ENCODE results near the gene BRD4. TPM values are rescaled to one million over a fixed set of nuclear protein-coding genes. Genes with fewer than 3 reads are reported as not detected.

BRD4 gene
- total RNA-seq, 1 experiment from 2014 or later: 41.4 TPM

DNA sequence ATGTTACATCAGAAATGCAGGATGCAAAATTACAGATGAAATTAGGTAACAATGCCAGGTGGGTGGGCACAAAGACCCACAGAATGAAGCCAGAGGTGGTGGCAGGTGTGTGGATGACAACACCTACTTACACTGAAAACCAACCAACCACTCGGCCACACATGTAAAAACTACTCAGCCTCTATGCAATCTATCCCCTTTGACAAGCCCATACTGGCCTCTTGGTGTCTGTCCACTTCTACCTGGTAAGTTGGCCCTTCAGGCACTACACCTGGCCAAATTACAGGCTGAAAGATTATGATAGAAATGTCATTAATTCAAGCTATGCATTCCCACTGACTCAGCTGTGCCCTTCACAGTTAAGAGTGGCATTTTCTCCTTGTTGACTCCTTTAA lies 50.0 kb downstream of the BRD4 start:
- Histone ChIP-seq H3K4me3 (ENCODE audit: low read length) (no peak overlapping the region), H3K4me2 (ENCODE audit: low read depth, low read length, poor library complexity, severe bottlenecking) (peak overlapping the region; percentile 2), H3K9ac (ENCODE audit: low read length) (no peak overlapping the region), H3K4me1 (ENCODE audit: low read length) (peaks cover 72% of the 10 kb centered on the region), H3K36me3 (ENCODE audit: insufficient read depth, low read length) (no peaks in the 10 kb centered on the region), H3K9me2 (replicated peaks; ENCODE audit: insufficient read depth, low read length) (no peaks in the 10 kb centered on the region), H3K9me3 (ENCODE audit: low read length) (no peaks in the 10 kb centered on the region), H3K79me2 (ENCODE audit: low read length) (peaks cover 99% of the 10 kb centered on the region), H3K27me3 (ENCODE audit: low read length) (no peaks in the 10 kb centered on the region), H3K27ac (ENCODE audit: low read length) (peak overlapping the region; percentile 53), H2AFZ (ENCODE audit: low read length) (no peak overlapping the region), H4K20me1 (ENCODE audit: insufficient read depth, low read depth, low read length) (peaks cover 68% of the 10 kb centered on the region)
- DNase-seq: no peak

DNA sequence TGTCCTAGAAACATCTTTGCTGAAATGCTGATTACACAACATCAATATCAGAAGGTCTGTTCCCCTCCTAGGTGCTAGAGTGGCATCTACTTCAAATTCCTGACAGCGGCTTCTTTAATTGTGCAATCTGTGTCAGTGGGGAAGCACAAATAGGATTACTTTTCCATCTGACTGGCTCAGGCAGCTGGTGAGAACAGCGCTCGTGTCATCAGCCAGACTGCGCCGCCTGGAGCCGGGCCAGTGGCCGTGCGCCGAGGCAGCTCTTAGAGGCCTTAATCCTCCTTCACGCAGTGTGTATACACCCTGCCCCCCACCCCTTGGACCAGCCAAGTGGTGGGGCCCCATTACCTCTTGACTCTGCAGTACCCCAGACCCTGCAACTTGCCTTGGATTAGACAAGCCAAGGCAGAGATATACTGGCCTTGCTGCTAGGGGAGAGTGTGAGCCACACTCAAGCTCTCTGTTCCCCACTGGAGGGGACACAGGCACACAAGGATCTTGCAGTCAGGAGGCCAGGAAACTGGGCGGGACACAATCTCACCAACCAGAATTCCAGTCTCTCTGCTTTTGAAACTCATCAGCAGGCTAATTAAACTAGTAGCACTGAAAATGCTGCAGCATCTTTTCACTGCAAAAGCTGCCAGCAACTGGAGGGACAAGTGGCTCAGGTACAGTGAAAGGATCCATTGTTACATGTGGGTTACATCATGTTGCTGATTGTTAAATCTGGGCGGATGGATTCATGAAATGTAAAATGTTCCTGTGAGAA lies 51.2 kb downstream of the BRD4 start:
- H4K20me1 ChIP-seq (ENCODE audit: insufficient read depth, low read depth, low read length): peaks cover 78% of the 10 kb centered on the region
- no peaks in the 10 kb centered on the region for H3K9me2 ChIP-seq (replicated peaks; ENCODE audit: insufficient read depth, low read length)
- H3K27me3 ChIP-seq (ENCODE audit: low read length): no peaks in the 10 kb centered on the region
- peak overlapping the region; percentile 53; the same call in 1 of the 2 replicates for H3K27ac ChIP-seq (ENCODE audit: low read length)
- H3K36me3 ChIP-seq (ENCODE audit: insufficient read depth, low read length): no peaks in the 10 kb centered on the region
- no peak overlapping the region for H2AFZ ChIP-seq (ENCODE audit: low read length)
- H3K4me2 ChIP-seq (ENCODE audit: low read depth, low read length, poor library complexity, severe bottlenecking): no peak overlapping the region
- H3K9me3 ChIP-seq (ENCODE audit: low read length): no peaks in the 10 kb centered on the region
- H3K9ac ChIP-seq (ENCODE audit: low read length): no peak overlapping the region
- H3K4me1 ChIP-seq (ENCODE audit: low read length): peaks cover 60% of the 10 kb centered on the region
- peaks cover 100% of the 10 kb centered on the region for H3K79me2 ChIP-seq (ENCODE audit: low read length)
- H3K4me3 ChIP-seq (ENCODE audit: low read length): no peak overlapping the region
- no peak for DNase-seq

- Histone ChIP-seq H3K9ac (ENCODE audit: low read length) (no peak overlapping the region), H3K9me3 (ENCODE audit: low read length) (no peaks in the 10 kb centered on the region), H3K36me3 (ENCODE audit: insufficient read depth, low read length) (no peaks in the 10 kb centered on the region), H4K20me1 (ENCODE audit: insufficient read depth, low read depth, low read length) (peaks cover 84% of the 10 kb centered on the region), H2AFZ (ENCODE audit: low read length) (no peak overlapping the region), H3K4me3 (ENCODE audit: low read length) (no peak overlapping the region), H3K4me2 (ENCODE audit: low read depth, low read length, poor library complexity, severe bottlenecking) (no peak overlapping the region), H3K4me1 (ENCODE audit: low read length) (peaks cover 51% of the 10 kb centered on the region), H3K79me2 (ENCODE audit: low read length) (peaks cover 100% of the 10 kb centered on the region), H3K27me3 (ENCODE audit: low read length) (no peaks in the 10 kb centered on the region), H3K9me2 (replicated peaks; ENCODE audit: insufficient read depth, low read length) (no peaks in the 10 kb centered on the region), H3K27ac (ENCODE audit: low read length) (no peak overlapping the region)
- no peak for DNase-seq
These were observed 52.2 kb downstream of the BRD4 start for GRCh38 chr19:15280048-15280725.

- peaks cover 81% of the 10 kb centered on the region for H4K20me1 ChIP-seq (ENCODE audit: insufficient read depth, low read depth, low read length)
These were observed 52.9 kb downstream of the BRD4 start for GRCh38 chr19:15279326-15279904.

DNA sequence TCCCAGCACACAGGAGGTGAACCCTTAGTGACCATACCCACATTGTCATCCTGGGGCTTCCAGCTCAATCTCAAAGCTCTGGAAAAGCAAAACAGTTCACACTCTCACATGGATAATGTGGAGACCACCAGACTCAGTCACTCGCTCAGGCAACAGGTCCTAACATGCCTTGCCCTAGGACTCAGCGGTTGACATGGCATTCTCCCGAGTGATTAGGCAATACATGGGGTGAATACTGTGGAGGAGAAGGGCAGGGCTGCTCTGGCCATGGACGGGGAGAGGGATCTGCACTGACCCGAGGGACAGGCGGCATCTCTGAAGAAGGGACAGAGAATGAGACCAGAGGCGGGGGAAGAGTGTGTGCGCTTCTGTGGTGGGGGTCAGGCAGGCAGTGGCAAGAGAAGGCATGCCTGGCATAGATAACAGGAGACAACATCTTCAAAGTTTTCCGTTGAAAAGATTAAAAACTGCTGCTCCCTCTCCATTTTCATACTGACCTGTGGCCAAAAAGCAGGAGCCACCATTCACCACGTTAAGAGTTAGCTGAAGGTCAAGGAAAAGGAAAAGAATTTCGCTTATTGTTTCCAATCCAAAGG lies 55.6 kb downstream of the BRD4 start:
- DNase-seq: no peak
- Histone ChIP-seq H3K4me2 (ENCODE audit: low read depth, low read length, poor library complexity, severe bottlenecking) (no peak overlapping the region), H3K79me2 (ENCODE audit: low read length) (peaks cover 100% of the 10 kb centered on the region), H3K9ac (ENCODE audit: low read length) (no peak overlapping the region), H3K27me3 (ENCODE audit: low read length) (no peaks in the 10 kb centered on the region), H3K4me1 (ENCODE audit: low read length) (peaks cover 17% of the 10 kb centered on the region), H3K27ac (ENCODE audit: low read length) (no peak overlapping the region), H2AFZ (ENCODE audit: low read length) (no peak overlapping the region), H3K9me3 (ENCODE audit: low read length) (no peaks in the 10 kb centered on the region), H3K4me3 (ENCODE audit: low read length) (no peak overlapping the region), H4K20me1 (ENCODE audit: insufficient read depth, low read depth, low read length) (peaks cover 76% of the 10 kb centered on the region), H3K36me3 (ENCODE audit: insufficient read depth, low read length) (no peaks in the 10 kb centered on the region), H3K9me2 (replicated peaks; ENCODE audit: insufficient read depth, low read length) (no peaks in the 10 kb centered on the region)

More at GRCh38 chr19:15279326-15279904, 52.9 kb downstream of the BRD4 start:
- peaks cover 100% of the 10 kb centered on the region for H3K79me2 ChIP-seq (ENCODE audit: low read length)
- H3K27me3 ChIP-seq (ENCODE audit: low read length): no peaks in the 10 kb centered on the region
- no peak for DNase-seq
- no peak overlapping the region for H3K9ac ChIP-seq (ENCODE audit: low read length)
- H3K4me3 ChIP-seq (ENCODE audit: low read length): no peak overlapping the region
- H2AFZ ChIP-seq (ENCODE audit: low read length): no peak overlapping the region
- peaks cover 43% of the 10 kb centered on the region for H3K4me1 ChIP-seq (ENCODE audit: low read length)
- H3K27ac ChIP-seq (ENCODE audit: low read length): no peak overlapping the region
- no peaks in the 10 kb centered on the region for H3K9me3 ChIP-seq (ENCODE audit: low read length)
- H3K4me2 ChIP-seq (ENCODE audit: low read depth, low read length, poor library complexity, severe bottlenecking): no peak overlapping the region
- no peaks in the 10 kb centered on the region for H3K36me3 ChIP-seq (ENCODE audit: insufficient read depth, low read length)
- H3K9me2 ChIP-seq (replicated peaks; ENCODE audit: insufficient read depth, low read length): no peaks in the 10 kb centered on the region

- Histone ChIP-seq H3K36me3 (ENCODE audit: insufficient read depth, low read length) (peaks cover 3% of the 10 kb centered on the region; the same call in 1 of the 2 replicates), H3K4me1 (ENCODE audit: low read length) (no peaks in the 10 kb centered on the region), H3K4me3 (ENCODE audit: low read length) (no peak overlapping the region), H4K20me1 (ENCODE audit: insufficient read depth, low read depth, low read length) (peaks cover 78% of the 10 kb centered on the region), H3K9ac (ENCODE audit: low read length) (no peak overlapping the region), H3K27ac (ENCODE audit: low read length) (no peak overlapping the region), H3K4me2 (ENCODE audit: low read depth, low read length, poor library complexity, severe bottlenecking) (no peak overlapping the region), H3K79me2 (ENCODE audit: low read length) (peaks cover 100% of the 10 kb centered on the region), H3K9me3 (ENCODE audit: low read length) (no peaks in the 10 kb centered on the region), H3K9me2 (replicated peaks; ENCODE audit: insufficient read depth, low read length) (no peaks in the 10 kb centered on the region), H2AFZ (ENCODE audit: low read length) (no peak overlapping the region), H3K27me3 (ENCODE audit: low read length) (no peaks in the 10 kb centered on the region)
- DNase-seq: no peak
These were observed 57.9 kb downstream of the BRD4 start for GRCh38 chr19:15274477-15274876.

DNA sequence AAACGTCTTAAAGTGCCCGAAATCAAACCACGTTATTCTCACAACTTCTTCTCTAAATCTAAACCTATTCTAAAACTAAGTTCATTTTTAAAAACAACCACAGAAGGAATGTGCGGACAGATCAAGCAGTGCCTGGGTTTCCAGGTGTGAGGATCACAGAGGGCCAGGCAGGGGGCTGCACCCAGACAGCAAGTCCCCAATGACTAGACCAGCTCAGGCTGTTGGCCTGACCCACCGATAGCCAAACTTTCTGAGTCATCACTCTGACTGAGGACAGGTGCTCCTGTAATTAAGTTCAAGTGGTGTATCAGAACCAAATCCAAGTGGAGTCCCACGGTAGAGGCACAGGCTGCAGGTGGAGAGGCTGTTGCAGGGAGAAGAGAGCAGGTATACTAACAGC lies 62.5 kb downstream of the BRD4 start:
- H3K9ac ChIP-seq (ENCODE audit: low read length): no peak overlapping the region
- no peaks in the 10 kb centered on the region for H3K9me2 ChIP-seq (replicated peaks; ENCODE audit: insufficient read depth, low read length)
- no peaks in the 10 kb centered on the region for H3K4me1 ChIP-seq (ENCODE audit: low read length)
- no peak overlapping the region for H2AFZ ChIP-seq (ENCODE audit: low read length)
- H3K36me3 ChIP-seq (ENCODE audit: insufficient read depth, low read length): peaks cover 23% of the 10 kb centered on the region; the same call in 1 of the 2 replicates
- H3K27me3 ChIP-seq (ENCODE audit: low read length): no peaks in the 10 kb centered on the region
- H4K20me1 ChIP-seq (ENCODE audit: insufficient read depth, low read depth, low read length): peaks cover 83% of the 10 kb centered on the region
- H3K27ac ChIP-seq (ENCODE audit: low read length): no peak overlapping the region
- DNase-seq: no peak
- no peaks in the 10 kb centered on the region for H3K9me3 ChIP-seq (ENCODE audit: low read length)
- H3K79me2 ChIP-seq (ENCODE audit: low read length): peaks cover 96% of the 10 kb centered on the region
- H3K4me2 ChIP-seq (ENCODE audit: low read depth, low read length, poor library complexity, severe bottlenecking): no peak overlapping the region
- H3K4me3 ChIP-seq (ENCODE audit: low read length): no peak overlapping the region

DNA sequence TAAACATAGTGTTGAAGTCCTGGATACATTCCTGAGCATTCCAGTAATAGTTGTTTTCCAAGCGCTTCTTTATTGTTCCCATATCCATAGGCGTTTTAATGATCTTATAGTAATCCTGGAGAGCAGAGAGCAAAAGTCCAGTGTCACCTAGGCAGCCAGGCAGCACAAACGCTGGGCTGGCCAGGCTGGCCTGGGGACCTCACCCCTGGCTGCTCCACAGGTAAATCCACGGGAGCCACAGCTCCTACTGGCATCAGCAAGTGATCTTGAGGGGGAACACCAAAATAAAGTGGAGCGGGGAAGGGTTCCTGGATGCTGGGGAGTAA lies 63.4 kb downstream of the BRD4 start:
- Histone ChIP-seq H3K4me2 (ENCODE audit: low read depth, low read length, poor library complexity, severe bottlenecking) (no peak overlapping the region), H4K20me1 (ENCODE audit: insufficient read depth, low read depth, low read length) (peaks cover 83% of the 10 kb centered on the region), H3K9me2 (replicated peaks; ENCODE audit: insufficient read depth, low read length) (no peaks in the 10 kb centered on the region), H3K9me3 (ENCODE audit: low read length) (no peaks in the 10 kb centered on the region), H3K27me3 (ENCODE audit: low read length) (no peaks in the 10 kb centered on the region), H3K36me3 (ENCODE audit: insufficient read depth, low read length) (peaks cover 24% of the 10 kb centered on the region), H3K4me3 (ENCODE audit: low read length) (no peak overlapping the region), H2AFZ (ENCODE audit: low read length) (no peak overlapping the region), H3K4me1 (ENCODE audit: low read length) (no peaks in the 10 kb centered on the region), H3K79me2 (ENCODE audit: low read length) (peaks cover 96% of the 10 kb centered on the region), H3K27ac (ENCODE audit: low read length) (no peak overlapping the region), H3K9ac (ENCODE audit: low read length) (no peak overlapping the region)
- DNase-seq: no peak

All from Karpas-422 (cell line).